ENCODE results near the gene SOX6.

DNA sequence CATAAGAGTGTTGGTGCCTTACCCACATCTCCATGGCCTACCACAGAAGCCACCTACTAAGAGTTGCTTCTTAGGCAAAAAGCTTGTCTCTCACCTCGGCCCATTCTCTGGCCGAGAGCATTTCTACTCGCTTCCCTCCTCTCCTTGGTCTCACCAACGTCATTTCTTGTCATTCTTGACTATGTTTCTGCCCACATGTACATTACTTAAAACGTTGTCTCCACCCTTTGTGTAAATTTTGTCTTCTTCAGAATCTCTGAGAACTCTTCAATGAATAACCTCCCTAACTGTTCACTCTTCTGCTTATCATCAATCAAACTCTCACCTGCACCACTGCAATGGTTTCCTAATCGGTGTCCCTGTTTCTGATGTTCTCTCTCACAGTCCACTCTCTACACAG is 20.1 kb downstream of the SOX6 start:
- TF ChIP-seq, protein P1, sequence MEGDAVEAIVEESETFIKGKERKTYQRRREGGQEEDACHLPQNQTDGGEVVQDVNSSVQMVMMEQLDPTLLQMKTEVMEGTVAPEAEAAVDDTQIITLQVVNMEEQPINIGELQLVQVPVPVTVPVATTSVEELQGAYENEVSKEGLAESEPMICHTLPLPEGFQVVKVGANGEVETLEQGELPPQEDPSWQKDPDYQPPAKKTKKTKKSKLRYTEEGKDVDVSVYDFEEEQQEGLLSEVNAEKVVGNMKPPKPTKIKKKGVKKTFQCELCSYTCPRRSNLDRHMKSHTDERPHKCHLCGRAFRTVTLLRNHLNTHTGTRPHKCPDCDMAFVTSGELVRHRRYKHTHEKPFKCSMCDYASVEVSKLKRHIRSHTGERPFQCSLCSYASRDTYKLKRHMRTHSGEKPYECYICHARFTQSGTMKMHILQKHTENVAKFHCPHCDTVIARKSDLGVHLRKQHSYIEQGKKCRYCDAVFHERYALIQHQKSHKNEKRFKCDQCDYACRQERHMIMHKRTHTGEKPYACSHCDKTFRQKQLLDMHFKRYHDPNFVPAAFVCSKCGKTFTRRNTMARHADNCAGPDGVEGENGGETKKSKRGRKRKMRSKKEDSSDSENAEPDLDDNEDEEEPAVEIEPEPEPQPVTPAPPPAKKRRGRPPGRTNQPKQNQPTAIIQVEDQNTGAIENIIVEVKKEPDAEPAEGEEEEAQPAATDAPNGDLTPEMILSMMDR (optimal IDR thresholded peaks at IDR 0.05 in 1 of 3, IDR thresholded peaks at IDR 0.05 in 1 of 3, conservative IDR thresholded peaks at IDR 0.05 in 1 of 3; ENCODE audit: extremely low read depth in 1 of 3, insufficient read depth in 2 of 3, low read length in 3 of 3), result no peak
- no peak for TF ChIP-seq EZH2 (IDR thresholded peaks at IDR 0.05; ENCODE audit: low read length)

Data from keratinocyte (primary cell).